Gastroesophageal sphincter (tissue), 4 donors: Measurements from ENCODE around the gene KXD1. TPM values are rescaled to one million over a fixed set of nuclear protein-coding genes. Genes with fewer than 3 reads are reported as not detected.

Source experiments
- ATAC-seq: fragments of 150-250 bp; one replicate; pipeline ENCODE4 v1.9.1; 2016; ENCODE audit warnings: mild to moderate bottlenecking, moderate library complexity
- H3K27ac ChIP-seq, 4 donors: fragments of 200-600 bp; sonication (generic) in 3 of 4; 1 replicate in 3 of 4; 2 replicates in 1 of 4; pipeline ENCODE4 v1.5.1; 2016 to 2019
- H3K27me3 ChIP-seq: fragments of 200-600 bp; sonication (generic); one replicate; pipeline ENCODE4 v1.5.1; 2019
- H3K36me3 ChIP-seq, 2 donors: fragments of 200-600 bp; sonication (generic); one replicate each; pipeline ENCODE4 v1.5.1; 2019; ENCODE audit warnings: control low read depth in 1 of 2
- H3K4me1 ChIP-seq, 3 donors: fragments of 200-600 bp; sonication (generic); 1 replicate in 2 of 3; 2 replicates in 1 of 3; pipeline ENCODE4 v1.5.1; 2016 to 2019; ENCODE audit warnings: control low read depth in 2 of 3
- H3K4me3 ChIP-seq, 2 donors: fragments of 200-600 bp; sonication (generic); one replicate each; pipeline ENCODE4 v1.5.1; 2019; ENCODE audit warnings: mild to moderate bottlenecking in 1 of 2, moderate library complexity in 1 of 2
- H3K9me3 ChIP-seq, 3 donors: fragments of 200-600 bp; sonication (generic); one replicate each; pipeline ENCODE4 v1.5.1; 2017 to 2019; ENCODE audit warnings: control low read depth in 2 of 3
- CTCF ChIP-seq, 4 experiments: fragments of 200-600 bp in 2 of 4; fragments of 450-650 bp in 2 of 4; sonication (generic) in 1 of 4; IDR thresholded peaks; one replicate each; pipeline ENCODE4 v1.5.1; 2017 to 2019; ENCODE audit warnings: antibody characterized with exemption in 4 of 4, mild to moderate bottlenecking in 2 of 4, moderate library complexity in 2 of 4
- EP300 ChIP-seq: sonication (generic); formaldehyde crosslinking; IDR thresholded peaks from one replicate; pipeline ENCODE4 v1.6.1; 2017; ENCODE audit warnings: antibody characterized with exemption, mild to moderate bottlenecking
- POLR2A ChIP-seq, 2 donors: fragments of 450-650 bp; IDR thresholded peaks; one replicate each; pipeline ENCODE4 v1.6.1; 2017; ENCODE audit warnings: antibody characterized with exemption in 2 of 2, mild to moderate bottlenecking in 2 of 2, moderate library complexity in 1 of 2
- POLR2AphosphoS5 ChIP-seq: sonication (generic); formaldehyde crosslinking; IDR thresholded peaks from one replicate; pipeline ENCODE4 v1.6.1; 2017; ENCODE audit warnings: antibody characterized with exemption
- WGBS, 2 donors: methylation state at CpG; one replicate each; pipeline ENCODE4 v1.1.5; 2018; ENCODE audit warnings: low coverage in 1 of 2; 5-methylcytosine and 5-hydroxymethylcytosine counted together
- total RNA-seq, 4 donors: library from RNA; depleted of rRNA; stranded (reverse); fragments of >200 nt; gene quantifications; one replicate each; pipeline ENCODE4 v1.1.0, GENCODE V29; 2016

The KXD1 gene
- total RNA-seq, 4 donors from 2014 or later, result 130 to 137 (median 135) TPM

- Histone ChIP-seq H3K4me1 (peaks cover 0 to 26% (median 11%) of the 10 kb centered on the region in 3 donors), H3K9me3 (no peaks in the 10 kb centered on the region), H3K27me3 (no peaks in the 10 kb centered on the region), H3K27ac (no peak overlapping the region), H3K36me3 (no peaks in the 10 kb centered on the region), H3K4me3 (no peak overlapping the region)
- ATAC-seq, result no peak
- TF ChIP-seq POLR2AphosphoS5 (no peak), CTCF (IDR thresholded peaks at IDR 0.05) (no peak), EP300 (no peak), POLR2A (IDR thresholded peaks at IDR 0.05) (no peak)
- 60% methylated on average over 1 of the region's 9 CpGs; no CpG with 5 or more reads in 1 of the 2 donors for WGBS, 2 donors
These were observed 33.8 kb upstream of the KXD1 start for GRCh38 chr19:18523841-18524240.

- no peak for ATAC-seq
- H3K4me3 ChIP-seq, result no peak overlapping the region
- 85 to 90% methylated on average over 2 to 7 of the region's 9 CpGs for WGBS, 2 donors
- peaks cover 0 to 14% of the 10 kb centered on the region in 2 donors for H3K36me3 ChIP-seq
- no peak for TF ChIP-seq CTCF (IDR thresholded peaks at IDR 0.05)
- TF ChIP-seq POLR2AphosphoS5, result no peak
- TF ChIP-seq POLR2A (IDR thresholded peaks at IDR 0.05), result no peak
- TF ChIP-seq EP300, result no peak
- no peak overlapping the region for H3K27ac ChIP-seq
- H3K27me3 ChIP-seq, result no peaks in the 10 kb centered on the region
- H3K9me3 ChIP-seq, result no peaks in the 10 kb centered on the region
- peaks cover 0 to 4% (median 3%) of the 10 kb centered on the region in 3 donors for H3K4me1 ChIP-seq
These were observed 31.4 kb upstream of the KXD1 start for GRCh38 chr19:18526316-18526715.

GRCh38 chr19:18529782-18530181 lies 27.9 kb upstream of the KXD1 start:
- Histone ChIP-seq H3K4me3 (no peak overlapping the region), H3K9me3 (no peaks in the 10 kb centered on the region), H3K27ac (no peak overlapping the region), H3K4me1 (peaks cover 0 to 3% (median 0%) of the 10 kb centered on the region in 3 donors), H3K27me3 (no peaks in the 10 kb centered on the region), H3K36me3 (peaks cover 0 to 48% of the 10 kb centered on the region in 2 donors)
- no peak for ATAC-seq
- no CpG with 5 or more reads among the region's 7 CpGs for WGBS, 2 donors
- TF ChIP-seq POLR2A (IDR thresholded peaks at IDR 0.05) (no peak), POLR2AphosphoS5 (no peak), CTCF (IDR thresholded peaks at IDR 0.05) (no peak), EP300 (no peak)

GRCh38 chr19:18531485-18531884 lies 26.2 kb upstream of the KXD1 start:
- no peak for TF ChIP-seq POLR2A (IDR thresholded peaks at IDR 0.05)
- TF ChIP-seq EP300, result no peak
- no peak for TF ChIP-seq CTCF (IDR thresholded peaks at IDR 0.05)
- no peak for TF ChIP-seq POLR2AphosphoS5
- Histone ChIP-seq H3K36me3 (peaks cover 0 to 65% of the 10 kb centered on the region in 2 donors), H3K4me1 (peaks cover 0 to 3% (median 0%) of the 10 kb centered on the region in 3 donors), H3K9me3 (no peaks in the 10 kb centered on the region), H3K27me3 (no peaks in the 10 kb centered on the region), H3K4me3 (no peak overlapping the region), H3K27ac (no peak overlapping the region)
- no CpG with 5 or more reads among the region's 9 CpGs for WGBS, 2 donors
- ATAC-seq, result no peak

GRCh38 chr19:18532168-18532890 lies 25.3 kb upstream of the KXD1 start:
- TF ChIP-seq POLR2AphosphoS5 (no peak), CTCF (IDR thresholded peaks at IDR 0.05) (no peak), EP300 (no peak), POLR2A (IDR thresholded peaks at IDR 0.05) (no peak)
- no peak for ATAC-seq
- no peaks in the 10 kb centered on the region for H3K9me3 ChIP-seq
- WGBS, 2 donors, result 90% methylated on average over 7 of the region's 22 CpGs; no CpG with 5 or more reads in 1 of the 2 donors
- peaks cover 0 to 3% (median 0%) of the 10 kb centered on the region in 3 donors for H3K4me1 ChIP-seq
- peaks cover 0 to 73% of the 10 kb centered on the region in 2 donors for H3K36me3 ChIP-seq
- H3K27me3 ChIP-seq, result no peaks in the 10 kb centered on the region
- no peak overlapping the region for H3K4me3 ChIP-seq
- H3K27ac ChIP-seq, result no peak overlapping the region
